HG03135 (cell line): ENCODE data around the gene GALR1.
"Not testable (repeated sequence)": the region's sequence is repeated elsewhere in the genome, so short reads cannot be mapped to it uniquely, and the experiment has no call there.

Experiments used
- ATAC-seq: cut with Tn5 transposase; IDR thresholded peaks from one replicate; pipeline ENCODE4 v1.9.1; 2021; ENCODE audit warnings: mild to moderate bottlenecking, moderate library complexity; ENCODE audit not compliant: unreplicated experiment

Gene GALR1

DNA sequence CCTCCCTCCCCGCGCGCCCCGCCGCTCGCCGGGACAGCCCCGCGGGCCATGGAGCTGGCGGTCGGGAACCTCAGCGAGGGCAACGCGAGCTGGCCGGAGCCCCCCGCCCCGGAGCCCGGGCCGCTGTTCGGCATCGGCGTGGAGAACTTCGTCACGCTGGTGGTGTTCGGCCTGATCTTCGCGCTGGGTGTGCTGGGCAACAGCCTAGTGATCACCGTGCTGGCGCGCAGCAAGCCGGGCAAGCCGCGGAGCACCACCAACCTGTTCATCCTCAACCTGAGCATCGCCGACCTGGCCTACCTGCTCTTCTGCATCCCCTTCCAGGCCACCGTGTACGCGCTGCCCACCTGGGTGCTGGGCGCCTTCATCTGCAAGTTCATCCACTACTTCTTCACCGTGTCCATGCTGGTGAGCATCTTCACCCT lies 865 bp downstream of the GALR1 start:
- no peak for ATAC-seq

DNA sequence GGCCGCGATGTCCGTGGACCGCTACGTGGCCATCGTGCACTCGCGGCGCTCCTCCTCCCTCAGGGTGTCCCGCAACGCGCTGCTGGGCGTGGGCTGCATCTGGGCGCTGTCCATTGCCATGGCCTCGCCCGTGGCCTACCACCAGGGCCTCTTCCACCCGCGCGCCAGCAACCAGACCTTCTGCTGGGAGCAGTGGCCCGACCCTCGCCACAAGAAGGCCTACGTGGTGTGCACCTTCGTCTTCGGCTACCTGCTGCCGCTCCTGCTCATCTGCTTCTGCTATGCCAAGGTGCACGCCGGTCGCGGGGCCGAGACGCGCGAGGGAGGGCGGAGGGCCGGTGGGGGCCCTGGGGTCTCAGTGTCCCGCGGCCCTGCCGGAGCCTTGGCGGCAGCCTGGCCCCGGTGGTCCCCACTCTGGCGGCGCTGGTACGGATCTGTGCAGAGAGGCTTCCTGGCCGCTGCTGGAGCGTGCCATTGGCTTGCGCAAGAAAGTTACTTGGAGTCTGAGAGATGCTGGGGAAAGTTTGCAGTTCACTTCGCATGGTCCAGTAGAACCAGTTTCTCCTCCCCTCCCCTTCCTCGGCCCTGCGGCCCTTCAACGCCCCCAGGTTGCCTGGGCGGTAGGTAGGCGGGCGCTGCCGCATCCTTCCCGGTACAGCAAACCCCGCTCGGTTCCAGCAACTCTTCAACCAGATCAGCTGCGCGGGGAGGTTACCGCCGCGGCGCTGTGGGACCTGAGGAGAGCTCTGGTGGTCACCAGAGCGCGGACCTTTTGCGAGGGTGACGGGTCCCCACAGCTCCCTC lies 1.5 kb downstream of the GALR1 start:
- no peak for ATAC-seq

DNA sequence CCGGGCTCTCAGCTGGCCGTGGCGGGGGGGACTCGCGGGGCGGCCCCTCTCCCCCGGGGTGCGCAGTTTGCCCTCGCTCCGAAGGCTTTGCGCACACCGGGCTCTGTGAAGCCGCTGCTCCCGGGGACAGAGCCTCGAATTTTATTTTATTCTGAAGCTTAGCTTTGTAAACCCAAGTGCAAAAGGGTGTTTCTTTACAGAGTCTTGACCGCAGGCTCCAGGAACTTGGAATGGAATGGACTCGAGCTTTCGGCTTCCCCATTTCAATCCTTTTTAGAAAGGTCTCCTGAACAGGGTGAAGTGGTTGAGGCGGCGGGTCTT lies 2.0 kb downstream of the GALR1 start:
- no peak for ATAC-seq

DNA sequence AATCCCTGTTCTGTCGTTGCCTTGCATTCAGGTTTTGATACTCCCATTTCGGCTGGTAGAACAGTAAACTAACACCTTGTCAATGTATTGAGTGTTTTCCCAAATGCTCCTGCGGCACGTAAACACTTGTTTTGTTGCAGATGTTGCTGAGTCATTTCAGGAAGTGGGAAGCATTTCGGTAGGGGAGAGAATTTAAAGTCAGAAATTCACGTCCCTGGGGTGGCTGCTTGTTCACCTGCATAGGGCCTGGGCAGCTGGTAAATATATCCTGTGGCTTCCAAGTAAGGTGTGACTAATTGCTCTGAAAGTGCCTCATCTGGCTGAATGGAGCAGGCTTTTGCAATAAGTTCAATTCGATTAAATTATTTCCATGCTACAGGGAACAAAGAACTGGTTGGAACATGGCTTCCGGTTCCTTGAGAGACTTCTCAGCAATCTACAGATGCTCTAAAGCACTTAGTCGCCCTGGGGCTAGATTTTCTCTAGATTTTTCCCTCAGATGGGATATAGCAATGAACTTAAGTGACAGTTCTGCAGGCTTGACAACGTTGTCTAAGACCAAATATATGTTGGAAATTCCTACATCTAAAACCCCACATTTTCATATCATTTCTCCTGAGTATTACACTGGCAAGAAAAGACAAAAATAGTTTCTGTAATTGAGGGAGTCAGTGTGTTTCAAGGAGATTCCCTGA lies 5.2 kb downstream of the GALR1 start:
- no peak for ATAC-seq

DNA sequence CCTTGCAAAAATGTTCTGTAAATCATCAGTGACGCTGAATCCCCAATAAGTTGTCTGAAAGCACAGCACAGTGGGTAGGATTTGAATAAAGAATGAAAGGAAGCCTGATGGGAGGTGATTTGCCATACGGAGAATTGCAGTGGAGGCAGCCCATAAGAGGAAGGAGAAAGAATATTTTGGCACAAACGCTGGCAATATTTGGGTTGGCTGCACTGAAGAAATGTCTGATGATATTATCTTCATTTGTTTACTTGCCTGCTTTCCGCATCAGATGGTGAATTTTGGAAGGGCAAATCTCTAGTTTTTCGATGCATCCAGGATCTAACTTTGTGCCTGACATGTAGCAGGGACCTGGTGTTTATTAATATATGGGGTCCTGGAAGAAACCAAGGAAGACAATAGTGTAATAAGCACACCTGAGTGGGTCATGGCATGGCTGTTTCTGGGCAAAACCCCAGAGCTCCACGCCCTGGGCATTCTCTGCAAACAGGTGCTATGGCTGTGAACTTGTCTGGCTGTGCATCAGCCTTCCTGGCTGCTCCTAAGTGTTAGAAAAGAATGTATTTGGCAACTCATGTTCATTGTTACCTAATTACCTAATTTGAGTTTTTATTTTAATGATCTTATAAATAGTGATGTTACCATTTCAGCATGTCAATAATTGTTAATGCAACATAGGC lies 5.9 kb downstream of the GALR1 start:
- ATAC-seq = no peak

DNA sequence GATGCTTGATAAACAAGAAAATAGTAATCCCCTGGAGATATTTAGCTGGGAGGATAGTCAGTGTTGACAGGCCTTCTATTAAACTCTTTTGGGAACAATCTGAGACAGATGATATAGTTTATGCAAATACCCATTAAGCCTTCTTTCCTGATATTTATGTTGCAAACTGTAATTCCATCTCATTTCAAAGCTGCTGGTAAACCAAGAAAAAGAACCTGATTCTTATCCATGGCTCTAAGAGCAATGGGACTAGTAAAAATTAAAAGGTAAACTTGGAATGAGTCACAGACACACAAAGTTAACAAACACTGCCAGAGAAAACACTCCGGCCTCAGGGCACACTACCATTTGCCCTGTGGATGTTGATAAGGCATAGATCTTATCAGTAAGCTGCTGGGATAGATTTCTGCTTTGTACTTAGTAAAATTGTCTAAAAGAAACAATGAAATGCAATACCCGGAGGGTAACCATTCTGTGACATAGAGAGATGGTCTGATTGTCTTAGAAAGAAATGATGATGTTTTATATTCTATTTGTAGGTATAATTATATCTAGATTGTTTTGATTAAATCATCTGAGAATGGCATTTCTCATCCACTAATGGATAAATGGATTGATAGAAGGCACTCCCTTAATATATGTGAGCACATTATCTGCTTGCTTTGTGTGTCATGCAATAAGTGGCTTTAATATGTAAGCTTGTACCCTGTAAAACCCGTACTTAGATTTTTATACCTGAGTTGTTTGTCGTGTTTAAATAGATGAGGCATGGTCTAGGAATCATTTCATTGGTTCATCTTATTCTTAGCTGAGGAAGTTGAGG lies 13.2 kb downstream of the GALR1 start:
- no peak for ATAC-seq

DNA sequence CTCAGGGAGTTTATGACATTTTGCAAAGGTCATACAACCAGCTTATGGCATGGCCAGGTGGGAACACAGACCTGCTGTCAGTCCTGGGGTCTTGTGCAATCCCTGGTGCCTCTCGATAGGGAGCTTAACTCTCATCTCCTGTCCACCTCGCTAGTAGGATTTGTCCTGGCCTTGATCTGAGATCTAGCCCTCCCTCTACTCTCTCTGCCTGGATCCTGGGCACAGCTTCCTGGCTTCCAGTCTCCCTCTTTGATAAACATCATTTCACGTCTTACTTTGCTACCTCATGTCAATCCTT lies 13.8 kb downstream of the GALR1 start:
- ATAC-seq = no peak

DNA sequence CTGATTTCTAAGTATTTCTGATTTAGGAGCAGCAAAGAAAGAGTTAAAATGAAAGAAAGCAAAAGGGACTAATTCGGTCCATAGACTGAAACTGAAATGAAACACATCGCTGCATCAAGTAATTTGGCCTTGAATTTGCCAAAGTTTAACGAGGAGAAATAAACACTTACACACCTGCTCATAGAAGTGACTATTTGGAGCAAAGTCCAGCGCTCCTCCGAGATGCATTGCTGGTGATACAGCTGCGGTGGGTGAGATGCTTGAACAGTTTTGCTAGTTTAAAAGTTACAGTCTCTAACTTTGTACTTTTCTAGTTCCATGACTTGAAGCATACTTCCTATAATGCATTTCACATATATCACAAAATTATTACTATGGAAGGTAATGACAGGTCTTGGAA lies 18.3 kb downstream of the GALR1 start:
- no peak for ATAC-seq

DNA sequence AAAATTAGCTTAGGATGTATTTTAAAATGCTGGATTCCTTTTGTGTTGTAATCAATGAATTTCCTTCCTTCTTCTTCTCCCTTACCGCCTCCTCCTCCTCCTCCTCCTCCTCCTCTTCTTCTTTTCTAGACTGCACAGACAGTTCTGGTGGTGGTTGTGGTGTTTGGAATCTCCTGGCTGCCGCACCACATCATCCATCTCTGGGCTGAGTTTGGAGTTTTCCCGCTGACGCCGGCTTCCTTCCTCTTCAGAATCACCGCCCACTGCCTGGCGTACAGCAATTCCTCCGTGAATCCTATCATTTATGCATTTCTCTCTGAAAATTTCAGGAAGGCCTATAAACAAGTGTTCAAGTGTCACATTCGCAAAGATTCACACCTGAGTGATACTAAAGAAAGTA lies 18.8 kb downstream of the GALR1 start:
- no peak for ATAC-seq

DNA sequence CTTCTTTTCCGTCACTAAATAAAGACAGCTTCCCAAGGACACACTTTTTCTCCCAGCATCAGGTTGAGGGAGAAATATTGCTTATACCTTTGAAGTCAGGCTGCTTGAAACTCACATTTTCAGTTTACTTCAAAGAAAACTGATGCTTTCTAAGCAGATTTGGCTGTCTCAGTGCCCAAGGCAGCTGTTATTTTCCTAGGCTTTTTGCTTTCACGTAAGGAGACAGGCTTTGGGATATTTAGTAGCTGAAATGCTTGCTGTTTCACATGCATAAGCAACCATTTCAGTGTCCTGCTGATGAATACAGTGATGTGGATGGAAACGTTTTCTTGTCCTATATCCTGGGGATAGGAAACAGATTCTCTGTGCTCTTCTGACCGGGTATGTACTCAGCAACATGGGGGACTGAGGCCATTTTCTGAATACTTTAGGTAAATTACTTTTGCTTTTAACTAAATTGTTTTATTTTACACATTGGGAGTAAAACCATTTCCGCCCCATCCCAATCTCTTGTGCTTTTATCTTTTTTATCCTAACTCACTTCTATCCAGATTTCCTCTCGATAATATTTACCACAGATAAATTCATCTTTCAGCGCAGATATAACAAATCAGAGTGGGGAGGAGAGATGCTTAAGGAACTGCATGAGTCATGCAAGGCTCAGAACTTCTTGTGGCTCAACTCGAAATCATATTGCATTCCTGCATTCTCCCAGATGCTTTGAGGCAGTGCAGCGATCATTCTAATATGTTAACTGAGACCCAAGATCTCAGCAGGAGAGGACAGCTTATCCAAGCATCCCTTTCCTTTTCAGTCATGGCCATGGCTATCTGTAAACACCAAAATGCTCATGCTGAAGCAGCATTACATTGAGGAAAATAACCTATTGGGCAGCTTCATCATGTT lies 22.2 kb downstream of the GALR1 start:
- no peak for ATAC-seq

DNA sequence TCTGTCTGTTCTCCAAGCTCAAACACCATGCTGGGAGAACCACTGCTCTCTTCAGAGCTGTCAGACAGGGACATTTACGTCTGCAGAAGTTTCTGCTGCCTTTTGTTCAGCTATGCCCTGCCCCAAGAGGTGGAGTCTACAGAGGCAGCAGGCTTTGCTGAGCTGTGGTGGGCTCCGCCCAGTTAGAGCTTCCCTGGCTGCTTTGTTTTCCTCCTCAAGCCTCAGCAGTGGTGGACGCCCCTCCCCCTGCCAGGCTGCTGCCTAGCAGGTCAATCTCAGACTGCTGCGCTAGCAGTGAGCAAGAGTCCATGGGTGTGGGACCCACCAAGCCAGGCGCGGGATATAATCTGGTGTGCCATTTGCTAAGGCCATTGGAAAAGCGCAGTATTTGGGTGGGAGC lies 41.2 kb downstream of the GALR1 start:
- not testable (repeated sequence) for ATAC-seq

DNA sequence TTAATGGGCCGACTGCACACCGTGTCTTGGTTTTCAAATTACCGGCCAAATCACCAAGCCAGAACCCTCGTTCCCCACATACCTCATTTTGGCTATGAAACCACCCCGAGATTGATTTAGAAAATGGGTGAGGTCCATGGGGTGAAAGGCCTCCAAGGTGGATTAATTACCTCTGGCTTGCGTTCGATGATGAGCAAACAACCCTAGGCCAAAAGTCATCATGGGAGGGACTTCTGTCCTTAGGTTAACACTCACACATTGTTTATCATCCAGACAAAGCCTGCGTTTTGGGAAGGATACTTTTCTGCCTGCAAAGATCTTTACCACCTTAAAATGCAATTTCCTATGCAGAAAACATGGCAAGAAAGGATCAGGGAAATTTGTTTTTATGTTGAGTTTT lies 48.5 kb downstream of the GALR1 start:
- no peak for ATAC-seq

DNA sequence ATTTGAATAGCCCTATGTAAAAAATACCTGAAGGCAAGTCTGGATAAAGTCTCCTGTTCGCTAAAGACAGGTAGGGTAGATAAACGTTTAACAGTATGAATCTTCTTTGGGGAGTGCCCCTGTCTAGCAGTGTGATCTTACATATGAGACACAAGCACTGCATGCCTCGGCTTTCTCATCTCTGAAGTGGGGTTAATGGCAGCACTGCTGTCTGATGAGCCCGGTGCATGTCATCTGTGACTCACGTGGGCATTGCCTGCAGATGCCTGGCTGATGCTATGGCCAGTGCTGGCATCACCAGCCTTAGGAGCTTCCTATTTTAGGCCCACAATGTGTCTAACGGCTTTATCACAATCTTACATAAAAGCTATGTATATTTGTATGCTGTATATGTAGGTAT lies 50.1 kb downstream of the GALR1 start:
- no peak for ATAC-seq

DNA sequence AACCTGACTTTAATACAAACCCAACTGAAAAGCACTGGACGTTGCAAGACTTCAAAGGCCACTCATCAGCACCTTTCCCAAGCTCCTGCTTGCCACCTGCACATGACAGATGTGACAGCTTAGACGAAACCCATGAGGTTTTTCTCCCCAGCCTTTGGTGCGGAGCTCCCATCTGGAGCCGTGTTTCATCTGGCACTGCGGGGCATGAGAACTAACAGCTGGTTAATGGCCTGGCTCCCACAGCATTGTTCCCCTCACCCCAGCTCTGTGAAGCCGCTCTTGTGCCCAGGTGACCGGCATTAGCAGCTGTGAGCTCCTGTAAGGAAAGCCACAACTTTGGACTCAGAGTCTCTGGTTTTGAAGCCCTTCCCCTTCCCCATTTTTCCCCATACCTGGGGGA lies 50.9 kb downstream of the GALR1 start:
- ATAC-seq = no peak

DNA sequence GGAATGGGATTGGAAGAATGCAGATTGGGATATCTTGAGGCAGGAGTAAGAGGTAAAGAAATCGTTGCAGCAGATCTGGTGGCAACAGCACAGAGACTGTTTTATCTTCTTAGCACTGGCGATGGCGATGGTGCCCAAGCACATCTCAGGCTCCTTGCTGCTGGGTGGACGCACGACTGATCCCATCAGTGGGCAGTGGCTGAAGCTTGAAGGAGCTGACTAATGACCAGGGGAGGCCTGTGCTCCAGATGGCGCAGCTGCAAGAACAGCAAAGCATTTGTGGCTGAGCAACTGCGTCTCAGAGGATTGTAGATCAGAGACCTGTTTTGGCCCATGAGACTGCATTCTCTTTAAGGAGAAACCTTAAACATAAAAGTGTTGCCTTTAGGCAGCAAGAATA lies 54.6 kb downstream of the GALR1 start:
- ATAC-seq = no peak

DNA sequence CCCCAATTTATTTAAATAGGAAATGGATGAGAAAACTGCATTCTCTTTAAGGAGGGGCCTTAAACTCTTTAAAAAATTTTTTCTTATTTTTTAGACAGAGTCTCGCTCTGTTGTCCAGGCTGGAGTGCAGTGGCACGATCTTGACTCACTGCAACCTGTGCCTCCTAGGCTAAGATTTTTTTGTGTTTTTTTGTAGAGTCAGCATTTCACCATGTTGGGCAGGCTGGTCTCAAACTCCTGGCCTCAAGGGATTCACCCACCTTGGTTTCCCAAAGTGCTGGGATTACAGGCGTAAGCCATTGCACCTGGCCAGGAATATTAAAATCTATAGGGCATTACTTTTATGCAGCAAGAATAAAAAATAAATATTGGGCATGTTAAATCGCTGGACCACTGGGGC lies 56.0 kb downstream of the GALR1 start:
- ATAC-seq = no peak

DNA sequence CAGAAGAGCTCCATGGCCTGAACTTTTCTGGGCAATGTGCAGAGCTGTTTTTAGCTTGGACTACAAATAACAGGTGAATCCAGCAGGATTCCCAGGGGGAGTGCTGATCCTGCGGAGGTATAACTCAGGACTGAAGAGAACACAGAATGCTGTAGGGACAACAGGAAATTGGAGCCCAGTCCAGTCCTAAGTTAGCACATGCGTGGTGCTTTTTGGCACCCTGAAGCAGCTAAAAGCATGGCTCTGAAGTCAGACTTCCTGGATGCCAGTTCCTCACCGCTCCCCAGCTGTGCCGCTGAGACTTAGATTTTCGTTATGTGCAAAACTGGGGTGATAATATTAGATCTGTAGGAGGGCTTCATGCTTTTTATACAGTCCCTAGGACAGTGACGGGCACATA lies 58.6 kb downstream of the GALR1 start:
- no peak for ATAC-seq

DNA sequence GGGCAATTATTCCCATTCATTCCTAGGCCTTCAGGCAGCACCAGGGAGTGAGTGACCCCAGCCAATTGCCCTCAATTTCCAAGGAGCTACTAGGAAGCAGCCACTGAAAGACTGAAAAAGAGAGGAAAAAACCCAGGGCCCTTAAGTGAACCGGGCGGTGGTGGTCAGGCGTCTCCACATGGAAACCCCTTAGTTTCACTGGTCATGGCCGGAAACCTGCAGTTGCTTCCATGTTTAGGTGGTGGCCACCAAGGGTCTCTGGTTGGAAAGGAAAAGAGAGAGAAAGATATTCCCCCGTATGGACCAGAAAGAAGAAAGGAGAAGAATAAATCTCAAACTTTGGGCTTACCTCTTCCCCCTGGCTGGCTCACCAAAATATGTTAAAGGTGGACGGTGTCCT lies 64.9 kb downstream of the GALR1 start:
- no peak for ATAC-seq

DNA sequence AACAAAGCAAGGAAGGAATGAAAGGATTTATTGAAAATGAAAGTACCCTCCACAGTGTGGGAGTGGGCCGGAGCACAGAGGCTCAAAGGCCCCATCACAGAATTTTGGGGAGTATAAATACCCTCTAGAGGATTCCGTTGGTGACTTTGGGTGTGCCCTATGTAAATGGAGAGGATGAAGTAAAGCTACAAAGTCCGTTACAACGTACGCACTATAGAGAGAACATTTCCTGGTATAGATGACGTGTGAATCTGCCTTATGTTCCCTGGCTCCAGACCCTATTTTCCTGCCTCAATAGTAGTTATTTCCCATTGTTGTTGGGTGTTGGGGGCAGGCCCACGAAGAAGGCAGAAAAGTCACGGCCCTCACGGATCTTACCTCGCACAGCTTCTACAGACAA lies 65.3 kb downstream of the GALR1 start:
- no peak for ATAC-seq

DNA sequence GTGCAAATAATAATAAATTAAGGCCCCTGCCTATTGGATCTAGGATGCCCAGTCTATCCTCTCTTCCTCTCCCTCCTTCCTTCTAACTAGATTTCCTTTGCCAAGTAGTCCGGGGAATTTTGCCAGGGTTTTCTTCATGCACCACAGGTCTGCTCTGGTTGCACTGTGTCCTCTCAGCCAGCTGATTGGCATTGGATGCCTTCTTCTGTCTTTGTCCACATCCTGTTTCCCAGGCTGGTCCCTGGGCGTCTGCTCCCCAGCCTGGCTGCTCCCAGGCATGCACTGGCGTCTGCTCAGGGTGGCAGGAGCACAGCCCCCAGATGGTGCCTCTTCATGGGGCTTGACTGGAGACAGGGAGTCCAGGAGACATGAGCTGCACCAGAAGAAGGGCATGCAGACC lies 66.4 kb downstream of the GALR1 start:
- no peak for ATAC-seq

DNA sequence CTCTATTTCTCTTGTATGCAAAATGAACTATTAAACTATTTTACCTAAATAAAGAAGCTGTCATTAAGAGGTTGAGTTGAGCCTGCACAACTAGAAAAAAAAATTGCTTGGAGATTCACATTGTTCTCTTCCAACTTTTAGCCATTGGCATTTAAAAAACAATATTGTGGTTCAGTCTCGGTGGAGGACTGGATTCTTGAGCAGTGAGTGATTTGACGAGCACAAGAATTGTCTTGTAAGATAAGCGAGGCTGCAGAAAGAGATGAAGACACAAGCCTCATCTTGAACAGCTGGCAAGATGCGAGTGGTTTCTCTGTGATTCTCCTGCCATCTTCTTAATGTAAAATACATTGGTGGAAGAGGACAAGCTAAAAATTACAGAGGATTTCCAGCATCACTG lies 67.0 kb downstream of the GALR1 start:
- no peak for ATAC-seq
